ENCODE data around the gene ZSCAN21.

ZSCAN21 gene

GRCh38 chr7:100093498-100093897 lies 43.9 kb downstream of the ZSCAN21 start:
- no peak for TF ChIP-seq CTCF (conservative IDR thresholded peaks at IDR 0.05)
- peak overlapping the region; percentile 15 for H3K27ac ChIP-seq

DNA sequence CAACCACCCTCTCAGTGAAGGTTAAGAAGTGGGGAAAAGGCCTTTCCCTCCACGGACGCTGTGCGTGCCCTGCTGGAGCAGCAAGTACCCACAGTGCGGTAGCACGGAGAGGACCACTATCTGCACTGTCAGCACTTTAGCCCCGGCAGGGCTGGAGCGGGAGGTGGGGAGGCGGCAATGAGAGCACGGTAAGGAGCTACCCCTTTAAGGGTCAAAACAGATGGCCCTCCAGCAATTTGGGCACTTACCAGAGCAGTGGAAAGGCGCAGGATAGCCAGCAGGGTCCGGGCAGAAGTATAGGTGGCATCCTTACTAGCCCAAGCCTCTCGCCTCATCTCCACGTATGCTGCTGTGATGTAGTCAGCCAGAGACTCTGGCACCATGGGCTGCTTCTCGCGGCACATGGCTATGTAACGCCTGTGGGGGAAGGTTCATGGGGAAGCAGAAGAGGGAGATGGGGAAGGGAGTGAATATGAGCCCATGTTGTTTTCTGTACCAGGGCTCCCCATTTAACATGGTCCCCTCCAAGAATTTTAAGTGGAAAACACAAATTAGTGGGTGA lies 44.4 kb downstream of the ZSCAN21 start:
- H3K27ac ChIP-seq = peak overlapping the region; percentile 15

DNA sequence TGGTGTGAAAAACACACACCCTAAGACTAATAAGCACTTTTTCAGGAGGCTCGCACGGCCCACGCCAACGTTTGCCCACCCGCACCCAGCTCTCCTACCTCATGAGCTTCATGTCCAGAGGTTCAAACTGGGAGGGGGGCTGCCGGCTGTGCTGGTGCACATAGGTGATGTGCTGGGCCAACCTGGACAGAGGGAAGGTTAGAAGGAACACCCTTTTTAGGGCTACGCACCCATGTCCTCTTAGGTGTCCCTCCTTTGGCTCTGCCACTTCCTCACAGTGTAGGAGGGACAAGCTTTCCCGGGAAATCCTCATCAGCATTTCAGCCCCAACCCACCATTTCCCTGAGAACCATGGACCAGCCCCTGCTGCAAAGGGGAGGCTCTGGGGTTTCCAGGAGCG lies 45.7 kb downstream of the ZSCAN21 start:
- H3K27ac ChIP-seq = no peak overlapping the region
- TF ChIP-seq CTCF (conservative IDR thresholded peaks at IDR 0.05) = no peak

More for the DNA sequence above, 44.4 kb downstream of the ZSCAN21 start:
- TF ChIP-seq CTCF (conservative IDR thresholded peaks at IDR 0.05) = no peak

DNA sequence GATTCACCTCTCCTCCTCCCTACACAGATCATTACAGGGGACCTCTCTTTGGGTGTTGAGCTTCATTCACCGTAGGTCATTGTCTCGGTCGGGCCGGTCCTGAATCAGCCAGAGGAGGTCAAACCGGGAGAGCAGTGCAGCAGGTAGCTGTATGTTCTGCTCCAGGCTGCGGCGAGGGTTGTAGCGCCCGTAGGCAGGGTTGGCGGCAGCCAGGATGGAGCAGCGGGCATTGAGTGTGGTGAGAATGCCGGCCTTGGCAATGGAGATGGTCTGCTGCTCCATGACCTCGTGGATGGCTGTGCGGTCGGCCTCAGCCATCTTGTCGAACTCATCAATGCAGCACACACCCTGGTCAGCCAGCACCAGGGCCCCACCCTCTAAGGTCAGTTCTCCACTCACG lies 46.1 kb downstream of the ZSCAN21 start:
- TF ChIP-seq CTCF (conservative IDR thresholded peaks at IDR 0.05) = no peak
- 0 out of 2 replicates have a peak overlapping the region, but pooled peaks have one; percentile 92 for H3K27ac ChIP-seq

GRCh38 chr7:100098913-100099312 lies 49.3 kb downstream of the ZSCAN21 start:
- no peak for TF ChIP-seq CTCF (conservative IDR thresholded peaks at IDR 0.05)
- peak overlapping the region; percentile 92 for H3K27ac ChIP-seq

DNA sequence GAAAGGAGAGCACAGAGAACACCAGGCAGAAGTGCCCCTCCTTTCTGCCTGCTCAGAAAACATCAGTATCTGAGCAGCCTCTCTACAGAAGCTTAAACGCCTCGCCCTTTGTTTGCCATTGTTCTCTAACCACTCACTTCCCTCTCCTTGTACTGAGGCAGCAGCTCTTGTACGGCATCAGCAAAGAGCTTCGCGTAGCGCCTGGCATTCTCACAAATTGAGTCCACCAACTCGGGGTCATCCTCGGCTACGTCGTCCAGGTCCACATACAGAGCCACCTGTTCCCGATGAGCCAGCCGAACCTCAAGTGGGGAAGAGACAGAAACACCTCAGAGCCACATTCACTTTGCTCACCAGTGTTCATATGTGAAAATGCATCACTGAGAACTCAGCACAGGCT lies 49.9 kb downstream of the ZSCAN21 start:
- TF ChIP-seq CTCF (conservative IDR thresholded peaks at IDR 0.05) = no peak
- H3K27ac ChIP-seq = peak overlapping the region; percentile 92

GRCh38 chr7:100100420-100101015 lies 50.9 kb downstream of the ZSCAN21 start:
- no peak for TF ChIP-seq CTCF (conservative IDR thresholded peaks at IDR 0.05)
- peak overlapping the region; percentile 92 for H3K27ac ChIP-seq

All from VCaP (cell line).